Uterus (tissue), 2 donors: ENCODE data around the gene ERAS.
A peak's percentile ranks its signal among the peaks of the same experiment; 100 is the strongest.

Experiments
- POLR2A ChIP-seq, 2 donors: fragments of 450-650 bp; IDR thresholded peaks; one replicate each; pipeline ENCODE4 v1.6.1; 2016; ENCODE audit warnings: antibody characterized with exemption in 2 of 2, mild to moderate bottlenecking in 1 of 2, moderate library complexity in 1 of 2
- TF ChIP-seq, protein P1 (sequence below), 4 experiments: fragments of 200-600 bp in 2 of 4; fragments of 450-650 bp in 2 of 4; sonication (generic) in 2 of 4; IDR thresholded peaks; one replicate each; pipeline ENCODE4 v1.5.1; 2016 to 2019; ENCODE audit warnings: antibody characterized with exemption in 4 of 4, mild to moderate bottlenecking in 2 of 4, moderate library complexity in 1 of 4

DNA sequence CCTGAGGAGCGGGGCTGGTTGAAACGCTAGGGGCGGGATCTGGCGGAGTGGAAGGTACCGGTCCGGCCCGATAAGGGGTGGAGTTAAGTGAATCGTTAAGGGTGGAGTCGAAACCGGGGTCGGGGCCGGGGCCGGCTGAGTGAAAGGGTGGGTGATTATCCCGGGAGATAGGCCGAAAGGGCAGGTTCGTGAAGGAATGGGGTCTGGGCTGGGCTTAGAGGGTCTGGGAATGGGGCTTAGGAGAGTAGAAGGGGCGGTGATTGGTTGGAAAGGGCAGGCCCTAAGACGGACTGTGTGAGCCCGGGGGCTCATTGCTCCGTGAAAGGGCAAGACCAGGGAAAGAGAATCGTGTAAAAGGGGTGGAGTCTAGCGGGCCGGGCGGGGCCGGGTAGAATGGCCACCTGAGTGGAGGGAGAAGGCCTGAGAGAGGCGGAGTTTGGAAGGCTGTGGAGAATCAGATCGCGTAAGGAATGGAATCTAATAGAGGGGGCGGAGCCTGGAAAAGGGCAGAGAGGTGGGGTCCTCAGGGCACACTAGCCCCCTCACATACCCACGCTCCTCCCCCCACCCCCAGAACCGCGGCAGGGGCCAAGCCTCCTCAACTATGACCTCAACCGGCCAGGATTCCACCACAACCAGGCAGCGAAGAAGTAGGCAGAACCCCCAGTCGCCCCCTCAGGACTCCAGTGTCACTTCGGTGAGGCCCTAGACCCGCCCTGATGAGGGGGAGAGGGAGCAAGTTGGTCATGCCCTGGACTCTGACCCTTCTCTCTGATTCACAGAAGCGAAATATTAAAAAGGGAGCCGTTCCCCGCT lies 24.0 kb upstream of the ERAS start:
- TF ChIP-seq, protein P1, sequence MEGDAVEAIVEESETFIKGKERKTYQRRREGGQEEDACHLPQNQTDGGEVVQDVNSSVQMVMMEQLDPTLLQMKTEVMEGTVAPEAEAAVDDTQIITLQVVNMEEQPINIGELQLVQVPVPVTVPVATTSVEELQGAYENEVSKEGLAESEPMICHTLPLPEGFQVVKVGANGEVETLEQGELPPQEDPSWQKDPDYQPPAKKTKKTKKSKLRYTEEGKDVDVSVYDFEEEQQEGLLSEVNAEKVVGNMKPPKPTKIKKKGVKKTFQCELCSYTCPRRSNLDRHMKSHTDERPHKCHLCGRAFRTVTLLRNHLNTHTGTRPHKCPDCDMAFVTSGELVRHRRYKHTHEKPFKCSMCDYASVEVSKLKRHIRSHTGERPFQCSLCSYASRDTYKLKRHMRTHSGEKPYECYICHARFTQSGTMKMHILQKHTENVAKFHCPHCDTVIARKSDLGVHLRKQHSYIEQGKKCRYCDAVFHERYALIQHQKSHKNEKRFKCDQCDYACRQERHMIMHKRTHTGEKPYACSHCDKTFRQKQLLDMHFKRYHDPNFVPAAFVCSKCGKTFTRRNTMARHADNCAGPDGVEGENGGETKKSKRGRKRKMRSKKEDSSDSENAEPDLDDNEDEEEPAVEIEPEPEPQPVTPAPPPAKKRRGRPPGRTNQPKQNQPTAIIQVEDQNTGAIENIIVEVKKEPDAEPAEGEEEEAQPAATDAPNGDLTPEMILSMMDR (IDR thresholded peaks at IDR 0.05): peak in 1 of 4 experiments; percentile 5
- peak in 1 of 2 donors; percentile 57 for TF ChIP-seq POLR2A (IDR thresholded peaks at IDR 0.05)
